HEK293 (cell line): ENCODE data around the gene FTH1.

ENCODE experiments used
- ZBTB20 ChIP-seq: fragments of 450-650 bp; formaldehyde crosslinking; IDR thresholded peaks from 2 replicates; pipeline ENCODE4 v1.5.1; 2016; ENCODE audit warnings: missing biosample characterization, missing genetic modification characterization
- ZNF169 ChIP-seq: fragments of 450-650 bp; formaldehyde crosslinking; IDR thresholded peaks from 2 replicates; pipeline ENCODE4 v1.5.1; 2016; ENCODE audit warnings: missing biosample characterization, missing genetic modification characterization
- ZNF544 ChIP-seq: fragments of 450-650 bp; formaldehyde crosslinking; IDR thresholded peaks from 2 replicates; pipeline ENCODE4 v1.5.0; 2017; ENCODE audit warnings: missing biosample characterization, missing genetic modification characterization
- TF ChIP-seq, protein P1 (sequence below): fragments of 450-650 bp; formaldehyde crosslinking; IDR thresholded peaks from 2 replicates; pipeline ENCODE4 v1.5.1; 2016; ENCODE audit warnings: missing biosample characterization, missing genetic modification characterization, low read depth
- TF ChIP-seq, protein P2 (sequence below): fragments of 450-650 bp; formaldehyde crosslinking; IDR thresholded peaks from 2 replicates; pipeline ENCODE4 v1.5.1; 2016; ENCODE audit warnings: missing biosample characterization, missing genetic modification characterization
- TF ChIP-seq, protein P3 (sequence below): fragments of 450-650 bp; IDR thresholded peaks from 2 replicates; pipeline ENCODE4 v1.5.1; 2018; ENCODE audit warnings: missing biosample characterization, mild to moderate bottlenecking, missing genetic modification characterization
- TF ChIP-seq, protein P4 (sequence below): fragments of 450-650 bp; formaldehyde crosslinking; IDR thresholded peaks from 2 replicates; pipeline ENCODE4 v1.5.1; 2016; ENCODE audit warnings: missing biosample characterization, missing genetic modification characterization
- TF ChIP-seq, protein P5 (sequence below): fragments of 450-650 bp; formaldehyde crosslinking; IDR thresholded peaks from 2 replicates; pipeline ENCODE4 v1.5.1; 2016; ENCODE audit warnings: missing biosample characterization, missing genetic modification characterization
- TF ChIP-seq, protein P6 (sequence below): fragments of 450-650 bp; formaldehyde crosslinking; IDR thresholded peaks from 2 replicates; pipeline ENCODE4 v1.5.1; 2016; ENCODE audit warnings: missing biosample characterization, missing genetic modification characterization

DNA sequence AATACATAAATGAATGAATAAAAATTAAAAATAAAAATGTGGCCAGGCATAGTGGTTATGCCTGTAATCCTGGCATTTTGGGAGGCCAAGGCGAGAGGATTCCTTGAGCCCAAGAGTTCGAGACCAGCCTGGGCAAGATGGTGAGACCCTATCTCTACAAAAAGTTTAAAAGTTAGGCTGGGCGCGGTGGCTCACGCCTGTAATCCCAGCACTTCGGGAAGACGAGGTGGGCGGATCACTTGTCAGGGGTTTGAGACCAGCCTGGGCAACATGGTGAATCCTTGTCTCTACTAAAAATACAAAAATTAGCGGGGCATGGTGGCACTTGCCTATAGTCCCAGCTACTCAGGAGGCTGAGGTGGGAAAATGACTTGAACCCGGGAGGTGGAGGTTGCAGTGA is 27.0 kb downstream of the FTH1 start:
- TF ChIP-seq ZBTB20 (tag by site-specific recombination): no peak
- TF ChIP-seq, protein P1, sequence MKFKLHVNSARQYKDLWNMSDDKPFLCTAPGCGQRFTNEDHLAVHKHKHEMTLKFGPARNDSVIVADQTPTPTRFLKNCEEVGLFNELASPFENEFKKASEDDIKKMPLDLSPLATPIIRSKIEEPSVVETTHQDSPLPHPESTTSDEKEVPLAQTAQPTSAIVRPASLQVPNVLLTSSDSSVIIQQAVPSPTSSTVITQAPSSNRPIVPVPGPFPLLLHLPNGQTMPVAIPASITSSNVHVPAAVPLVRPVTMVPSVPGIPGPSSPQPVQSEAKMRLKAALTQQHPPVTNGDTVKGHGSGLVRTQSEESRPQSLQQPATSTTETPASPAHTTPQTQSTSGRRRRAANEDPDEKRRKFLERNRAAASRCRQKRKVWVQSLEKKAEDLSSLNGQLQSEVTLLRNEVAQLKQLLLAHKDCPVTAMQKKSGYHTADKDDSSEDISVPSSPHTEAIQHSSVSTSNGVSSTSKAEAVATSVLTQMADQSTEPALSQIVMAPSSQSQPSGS (tag by site-specific recombination): no peak
- TF ChIP-seq, protein P2, sequence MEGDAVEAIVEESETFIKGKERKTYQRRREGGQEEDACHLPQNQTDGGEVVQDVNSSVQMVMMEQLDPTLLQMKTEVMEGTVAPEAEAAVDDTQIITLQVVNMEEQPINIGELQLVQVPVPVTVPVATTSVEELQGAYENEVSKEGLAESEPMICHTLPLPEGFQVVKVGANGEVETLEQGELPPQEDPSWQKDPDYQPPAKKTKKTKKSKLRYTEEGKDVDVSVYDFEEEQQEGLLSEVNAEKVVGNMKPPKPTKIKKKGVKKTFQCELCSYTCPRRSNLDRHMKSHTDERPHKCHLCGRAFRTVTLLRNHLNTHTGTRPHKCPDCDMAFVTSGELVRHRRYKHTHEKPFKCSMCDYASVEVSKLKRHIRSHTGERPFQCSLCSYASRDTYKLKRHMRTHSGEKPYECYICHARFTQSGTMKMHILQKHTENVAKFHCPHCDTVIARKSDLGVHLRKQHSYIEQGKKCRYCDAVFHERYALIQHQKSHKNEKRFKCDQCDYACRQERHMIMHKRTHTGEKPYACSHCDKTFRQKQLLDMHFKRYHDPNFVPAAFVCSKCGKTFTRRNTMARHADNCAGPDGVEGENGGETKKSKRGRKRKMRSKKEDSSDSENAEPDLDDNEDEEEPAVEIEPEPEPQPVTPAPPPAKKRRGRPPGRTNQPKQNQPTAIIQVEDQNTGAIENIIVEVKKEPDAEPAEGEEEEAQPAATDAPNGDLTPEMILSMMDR (tag by site-specific recombination): no peak
- TF ChIP-seq, protein P3, sequence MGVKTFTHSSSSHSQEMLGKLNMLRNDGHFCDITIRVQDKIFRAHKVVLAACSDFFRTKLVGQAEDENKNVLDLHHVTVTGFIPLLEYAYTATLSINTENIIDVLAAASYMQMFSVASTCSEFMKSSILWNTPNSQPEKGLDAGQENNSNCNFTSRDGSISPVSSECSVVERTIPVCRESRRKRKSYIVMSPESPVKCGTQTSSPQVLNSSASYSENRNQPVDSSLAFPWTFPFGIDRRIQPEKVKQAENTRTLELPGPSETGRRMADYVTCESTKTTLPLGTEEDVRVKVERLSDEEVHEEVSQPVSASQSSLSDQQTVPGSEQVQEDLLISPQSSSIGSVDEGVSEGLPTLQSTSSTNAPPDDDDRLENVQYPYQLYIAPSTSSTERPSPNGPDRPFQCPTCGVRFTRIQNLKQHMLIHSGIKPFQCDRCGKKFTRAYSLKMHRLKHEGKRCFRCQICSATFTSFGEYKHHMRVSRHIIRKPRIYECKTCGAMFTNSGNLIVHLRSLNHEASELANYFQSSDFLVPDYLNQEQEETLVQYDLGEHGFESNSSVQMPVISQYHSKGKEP (tag by site-specific recombination): no peak
- TF ChIP-seq, protein P4, sequence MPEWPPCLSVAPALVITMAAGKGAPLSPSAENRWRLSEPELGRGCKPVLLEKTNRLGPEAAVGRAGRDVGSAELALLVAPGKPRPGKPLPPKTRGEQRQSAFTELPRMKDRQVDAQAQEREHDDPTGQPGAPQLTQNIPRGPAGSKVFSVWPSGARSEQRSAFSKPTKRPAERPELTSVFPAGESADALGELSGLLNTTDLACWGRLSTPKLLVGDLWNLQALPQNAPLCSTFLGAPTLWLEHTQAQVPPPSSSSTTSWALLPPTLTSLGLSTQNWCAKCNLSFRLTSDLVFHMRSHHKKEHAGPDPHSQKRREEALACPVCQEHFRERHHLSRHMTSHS (tag by site-specific recombination): no peak
- TF ChIP-seq, protein P5, sequence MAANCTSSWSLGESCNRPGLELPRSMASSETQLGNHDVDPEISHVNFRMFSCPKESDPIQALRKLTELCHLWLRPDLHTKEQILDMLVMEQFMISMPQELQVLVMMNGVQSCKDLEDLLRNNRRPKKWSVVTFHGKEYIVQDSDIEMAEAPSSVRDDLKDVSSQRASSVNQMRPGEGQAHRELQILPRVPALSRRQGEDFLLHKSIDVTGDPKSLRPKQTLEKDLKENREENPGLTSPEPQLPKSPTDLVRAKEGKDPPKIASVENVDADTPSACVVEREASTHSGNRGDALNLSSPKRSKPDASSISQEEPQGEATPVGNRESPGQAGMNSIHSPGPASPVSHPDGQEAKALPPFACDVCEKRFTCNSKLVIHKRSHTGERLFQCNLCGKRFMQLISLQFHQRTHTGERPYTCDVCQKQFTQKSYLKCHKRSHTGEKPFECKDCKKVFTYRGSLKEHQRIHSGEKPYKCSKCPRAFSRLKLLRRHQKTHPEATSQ (tag by site-specific recombination): no peak
- no peak for TF ChIP-seq ZNF544
- TF ChIP-seq, protein P6, sequence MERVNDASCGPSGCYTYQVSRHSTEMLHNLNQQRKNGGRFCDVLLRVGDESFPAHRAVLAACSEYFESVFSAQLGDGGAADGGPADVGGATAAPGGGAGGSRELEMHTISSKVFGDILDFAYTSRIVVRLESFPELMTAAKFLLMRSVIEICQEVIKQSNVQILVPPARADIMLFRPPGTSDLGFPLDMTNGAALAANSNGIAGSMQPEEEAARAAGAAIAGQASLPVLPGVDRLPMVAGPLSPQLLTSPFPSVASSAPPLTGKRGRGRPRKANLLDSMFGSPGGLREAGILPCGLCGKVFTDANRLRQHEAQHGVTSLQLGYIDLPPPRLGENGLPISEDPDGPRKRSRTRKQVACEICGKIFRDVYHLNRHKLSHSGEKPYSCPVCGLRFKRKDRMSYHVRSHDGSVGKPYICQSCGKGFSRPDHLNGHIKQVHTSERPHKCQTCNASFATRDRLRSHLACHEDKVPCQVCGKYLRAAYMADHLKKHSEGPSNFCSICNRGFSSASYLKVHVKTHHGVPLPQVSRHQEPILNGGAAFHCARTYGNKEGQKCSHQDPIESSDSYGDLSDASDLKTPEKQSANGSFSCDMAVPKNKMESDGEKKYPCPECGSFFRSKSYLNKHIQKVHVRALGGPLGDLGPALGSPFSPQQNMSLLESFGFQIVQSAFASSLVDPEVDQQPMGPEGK (tag by site-specific recombination): no peak
- TF ChIP-seq ZNF169 (tag by site-specific recombination): no peak
